ENCODE measurements around the gene MXI1.
"Not testable (repeated sequence)": the region's sequence is repeated elsewhere in the genome, so short reads cannot be mapped to it uniquely, and the experiment has no call there.

GRCh38 chr10:110201046-110201445 is 6.4 kb upstream of the MXI1 start:
- TF ChIP-seq CTCF (IDR thresholded peaks at IDR 0.05; ENCODE audit: low read depth, low read length, poor library complexity, severe bottlenecking); EZH2phosphoT487 (IDR thresholded peaks at IDR 0.05; ENCODE audit: borderline replicate concordance, low read length): not testable (repeated sequence)
